ENCODE data around the gene SREK1. TPM values are rescaled to one million over a fixed set of nuclear protein-coding genes. Genes with fewer than 3 reads are reported as not detected.

Gene SREK1
- total RNA-seq, 1 donor from 2014 or later, result 68.2 TPM

DNA sequence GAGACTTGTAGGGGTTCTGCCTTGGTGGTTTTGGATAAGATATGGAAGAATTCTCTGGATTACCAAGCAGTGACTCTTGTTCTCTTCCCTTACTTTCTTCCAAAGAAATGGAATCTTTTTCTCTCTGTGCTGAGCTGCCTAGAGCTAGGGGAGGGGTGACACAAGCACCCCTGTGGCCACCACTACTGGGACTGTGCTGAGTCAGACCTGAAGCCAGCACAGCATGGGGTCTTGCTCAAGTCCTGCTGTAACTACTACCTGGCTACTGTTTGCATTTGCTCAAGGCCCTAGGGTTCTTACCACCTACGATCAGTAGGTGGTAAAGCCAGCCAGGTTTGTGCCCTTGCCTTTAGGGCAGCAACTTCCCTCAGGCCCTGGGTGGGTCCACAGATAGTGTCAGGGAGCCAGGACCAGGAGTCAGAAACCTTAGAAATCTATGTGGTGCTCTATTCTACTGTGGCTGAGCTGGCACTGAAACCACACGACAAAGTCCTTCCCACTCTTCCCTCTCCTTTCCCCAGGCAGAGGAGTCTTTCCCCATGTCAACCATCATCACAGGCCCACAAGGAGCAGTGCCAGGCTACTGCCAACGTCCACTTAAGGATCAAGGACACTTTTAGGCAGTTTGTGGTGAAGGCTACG lies 53.8 kb downstream of the SREK1 start:
- no peaks in the 10 kb centered on the region for H3K4me1 Mint-ChIP-seq (ENCODE audit: unreplicated experiment)
- H3K27ac Mint-ChIP-seq (ENCODE audit: unreplicated experiment), result no peak overlapping the region
- H3K36me3 Mint-ChIP-seq (ENCODE audit: low read depth, unreplicated experiment), result no peaks in the 10 kb centered on the region
- no peaks in the 10 kb centered on the region for H3K9me3 Mint-ChIP-seq (ENCODE audit: unreplicated experiment)
- H3K27me3 Mint-ChIP-seq (ENCODE audit: unreplicated experiment), result peaks cover 7% of the 10 kb centered on the region
- no peak overlapping the region for H3K4me3 Mint-ChIP-seq (ENCODE audit: unreplicated experiment)
- TF ChIP-seq, protein P1, sequence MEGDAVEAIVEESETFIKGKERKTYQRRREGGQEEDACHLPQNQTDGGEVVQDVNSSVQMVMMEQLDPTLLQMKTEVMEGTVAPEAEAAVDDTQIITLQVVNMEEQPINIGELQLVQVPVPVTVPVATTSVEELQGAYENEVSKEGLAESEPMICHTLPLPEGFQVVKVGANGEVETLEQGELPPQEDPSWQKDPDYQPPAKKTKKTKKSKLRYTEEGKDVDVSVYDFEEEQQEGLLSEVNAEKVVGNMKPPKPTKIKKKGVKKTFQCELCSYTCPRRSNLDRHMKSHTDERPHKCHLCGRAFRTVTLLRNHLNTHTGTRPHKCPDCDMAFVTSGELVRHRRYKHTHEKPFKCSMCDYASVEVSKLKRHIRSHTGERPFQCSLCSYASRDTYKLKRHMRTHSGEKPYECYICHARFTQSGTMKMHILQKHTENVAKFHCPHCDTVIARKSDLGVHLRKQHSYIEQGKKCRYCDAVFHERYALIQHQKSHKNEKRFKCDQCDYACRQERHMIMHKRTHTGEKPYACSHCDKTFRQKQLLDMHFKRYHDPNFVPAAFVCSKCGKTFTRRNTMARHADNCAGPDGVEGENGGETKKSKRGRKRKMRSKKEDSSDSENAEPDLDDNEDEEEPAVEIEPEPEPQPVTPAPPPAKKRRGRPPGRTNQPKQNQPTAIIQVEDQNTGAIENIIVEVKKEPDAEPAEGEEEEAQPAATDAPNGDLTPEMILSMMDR (IDR thresholded peaks at IDR 0.05; ENCODE audit: unreplicated experiment), result no peak
- DNase-seq (ENCODE audit: low spot score), result no peak

DNA sequence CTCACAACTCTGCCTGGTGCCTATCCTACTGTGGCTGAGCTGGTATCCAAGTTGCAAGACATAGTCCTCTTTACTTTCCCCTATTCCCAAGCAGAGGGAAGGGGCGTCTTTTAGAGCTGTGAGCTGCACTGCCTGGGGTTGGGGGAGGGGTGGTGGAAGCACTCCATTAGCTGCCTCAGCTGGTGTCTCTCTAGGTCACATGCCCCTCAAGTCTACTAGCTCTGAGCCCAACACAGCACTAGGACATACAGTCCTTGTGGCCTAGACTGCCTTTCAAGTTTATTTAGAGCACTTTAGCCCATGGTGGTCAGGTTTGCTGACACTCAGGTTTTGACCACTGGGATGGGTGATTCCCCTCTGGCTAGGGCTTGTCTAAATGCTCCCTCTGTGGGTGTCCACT lies 54.7 kb downstream of the SREK1 start:
- Mint-ChIP-seq H3K27me3 (ENCODE audit: unreplicated experiment) (peaks cover 7% of the 10 kb centered on the region), H3K4me1 (ENCODE audit: unreplicated experiment) (no peaks in the 10 kb centered on the region), H3K36me3 (ENCODE audit: low read depth, unreplicated experiment) (no peaks in the 10 kb centered on the region), H3K27ac (ENCODE audit: unreplicated experiment) (no peak overlapping the region), H3K9me3 (ENCODE audit: unreplicated experiment) (no peaks in the 10 kb centered on the region), H3K4me3 (ENCODE audit: unreplicated experiment) (no peak overlapping the region)
- TF ChIP-seq, protein P1 (IDR thresholded peaks at IDR 0.05; ENCODE audit: unreplicated experiment), result no peak
- DNase-seq (ENCODE audit: low spot score), result no peak

DNA sequence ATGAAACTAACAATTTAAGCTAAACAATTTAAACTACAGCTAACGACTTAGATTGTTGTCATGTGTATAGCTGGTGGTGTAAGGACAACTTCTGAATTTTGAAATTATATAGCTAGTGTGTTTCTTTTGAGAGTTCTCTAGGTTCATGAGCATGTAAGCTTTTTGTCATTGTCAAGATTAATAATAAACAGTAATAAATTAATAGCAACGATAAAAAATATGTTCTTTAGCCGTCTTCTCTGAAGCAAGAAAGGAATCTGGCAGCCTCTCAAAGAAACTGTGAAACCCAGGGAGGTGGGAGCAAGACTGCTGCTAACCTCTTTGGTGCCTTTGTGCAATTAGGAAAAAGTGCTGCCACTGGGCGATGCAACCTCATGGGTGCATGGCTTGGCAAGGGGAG lies 59.4 kb downstream of the SREK1 start:
- no peak overlapping the region for H3K4me3 Mint-ChIP-seq (ENCODE audit: unreplicated experiment)
- TF ChIP-seq, protein P1 (IDR thresholded peaks at IDR 0.05; ENCODE audit: unreplicated experiment), result no peak
- DNase-seq (ENCODE audit: low spot score), result no peak
- no peaks in the 10 kb centered on the region for H3K9me3 Mint-ChIP-seq (ENCODE audit: unreplicated experiment)
- H3K27ac Mint-ChIP-seq (ENCODE audit: unreplicated experiment), result no peak overlapping the region
- no peaks in the 10 kb centered on the region for H3K36me3 Mint-ChIP-seq (ENCODE audit: low read depth, unreplicated experiment)
- no peaks in the 10 kb centered on the region for H3K4me1 Mint-ChIP-seq (ENCODE audit: unreplicated experiment)
- no peaks in the 10 kb centered on the region for H3K27me3 Mint-ChIP-seq (ENCODE audit: unreplicated experiment)

DNA sequence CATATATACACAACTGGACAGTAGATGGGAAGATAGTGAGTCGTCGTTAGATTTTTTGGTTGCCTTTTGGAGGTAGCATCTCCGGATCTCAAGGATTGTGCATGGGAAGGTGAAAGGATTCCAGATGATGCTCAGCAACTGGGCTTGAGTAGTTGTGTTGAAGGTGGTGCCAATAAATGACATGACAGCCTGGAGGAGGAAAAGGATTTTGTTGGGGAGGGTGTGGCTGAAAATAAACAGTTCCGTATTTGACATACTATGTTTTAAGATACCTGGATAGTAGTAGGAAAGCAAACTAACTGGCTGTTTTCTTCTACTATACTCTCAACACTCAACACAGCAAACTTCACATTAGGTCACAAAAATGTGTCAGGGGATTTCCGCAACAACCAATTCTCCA lies 62.4 kb downstream of the SREK1 start:
- no peak for DNase-seq (ENCODE audit: low spot score)
- no peaks in the 10 kb centered on the region for H3K36me3 Mint-ChIP-seq (ENCODE audit: low read depth, unreplicated experiment)
- H3K9me3 Mint-ChIP-seq (ENCODE audit: unreplicated experiment), result no peaks in the 10 kb centered on the region
- H3K4me3 Mint-ChIP-seq (ENCODE audit: unreplicated experiment), result no peak overlapping the region
- H3K27ac Mint-ChIP-seq (ENCODE audit: unreplicated experiment), result no peak overlapping the region
- H3K4me1 Mint-ChIP-seq (ENCODE audit: unreplicated experiment), result peaks cover 3% of the 10 kb centered on the region
- TF ChIP-seq, protein P1 (IDR thresholded peaks at IDR 0.05; ENCODE audit: unreplicated experiment), result no peak
- H3K27me3 Mint-ChIP-seq (ENCODE audit: unreplicated experiment), result no peaks in the 10 kb centered on the region

DNA sequence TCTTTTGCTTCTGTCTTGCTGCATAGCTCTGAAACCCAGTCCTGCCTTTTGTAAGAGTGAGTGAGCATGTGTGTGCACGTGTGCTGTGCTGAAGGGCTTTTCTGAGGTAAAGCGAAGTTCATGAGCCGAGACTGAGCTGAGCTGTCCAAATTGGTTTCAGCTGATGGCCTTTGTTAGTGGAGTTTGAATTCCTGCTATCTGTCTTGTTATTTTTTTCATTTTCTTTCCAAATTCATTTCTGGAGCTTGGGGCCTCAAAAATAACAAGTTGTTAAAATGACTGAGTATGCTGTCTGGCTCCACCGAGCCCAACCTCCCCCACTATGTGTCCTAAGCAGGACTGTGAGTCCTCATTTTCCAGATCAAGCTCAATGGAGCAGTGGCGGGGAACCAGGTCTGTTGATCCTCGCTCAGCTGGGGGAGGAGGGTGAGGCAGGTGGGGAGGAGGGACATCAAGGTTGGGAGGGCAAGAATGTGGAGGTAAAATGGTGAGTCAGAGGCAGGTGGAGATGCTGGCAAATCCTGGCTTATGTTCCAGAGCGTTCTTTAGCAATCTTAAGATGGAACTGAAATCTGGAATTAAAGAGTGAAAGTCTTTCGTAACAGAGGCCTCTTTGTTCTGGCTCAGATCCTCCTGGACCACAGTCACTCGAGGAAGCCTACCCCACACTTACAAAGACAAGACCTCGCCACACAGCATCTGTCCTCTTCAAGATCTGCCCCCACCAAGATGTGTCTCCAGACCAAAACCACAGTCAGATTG lies 63.9 kb downstream of the SREK1 start:
- no peak overlapping the region for H3K4me3 Mint-ChIP-seq (ENCODE audit: unreplicated experiment)
- DNase-seq (ENCODE audit: low spot score), result no peak
- H3K27me3 Mint-ChIP-seq (ENCODE audit: unreplicated experiment), result no peaks in the 10 kb centered on the region
- H3K36me3 Mint-ChIP-seq (ENCODE audit: low read depth, unreplicated experiment), result no peaks in the 10 kb centered on the region
- TF ChIP-seq, protein P1 (IDR thresholded peaks at IDR 0.05; ENCODE audit: unreplicated experiment), result no peak
- H3K4me1 Mint-ChIP-seq (ENCODE audit: unreplicated experiment), result peaks cover 3% of the 10 kb centered on the region
- no peak overlapping the region for H3K27ac Mint-ChIP-seq (ENCODE audit: unreplicated experiment)
- no peaks in the 10 kb centered on the region for H3K9me3 Mint-ChIP-seq (ENCODE audit: unreplicated experiment)
